ENCODE results near the gene ZNF507. TPM values are rescaled to one million over a fixed set of nuclear protein-coding genes. Genes with fewer than 3 reads are reported as not detected.

ZNF507 gene
- total RNA-seq, result 14.3 and 14.6 TPM in 2 replicates

DNA sequence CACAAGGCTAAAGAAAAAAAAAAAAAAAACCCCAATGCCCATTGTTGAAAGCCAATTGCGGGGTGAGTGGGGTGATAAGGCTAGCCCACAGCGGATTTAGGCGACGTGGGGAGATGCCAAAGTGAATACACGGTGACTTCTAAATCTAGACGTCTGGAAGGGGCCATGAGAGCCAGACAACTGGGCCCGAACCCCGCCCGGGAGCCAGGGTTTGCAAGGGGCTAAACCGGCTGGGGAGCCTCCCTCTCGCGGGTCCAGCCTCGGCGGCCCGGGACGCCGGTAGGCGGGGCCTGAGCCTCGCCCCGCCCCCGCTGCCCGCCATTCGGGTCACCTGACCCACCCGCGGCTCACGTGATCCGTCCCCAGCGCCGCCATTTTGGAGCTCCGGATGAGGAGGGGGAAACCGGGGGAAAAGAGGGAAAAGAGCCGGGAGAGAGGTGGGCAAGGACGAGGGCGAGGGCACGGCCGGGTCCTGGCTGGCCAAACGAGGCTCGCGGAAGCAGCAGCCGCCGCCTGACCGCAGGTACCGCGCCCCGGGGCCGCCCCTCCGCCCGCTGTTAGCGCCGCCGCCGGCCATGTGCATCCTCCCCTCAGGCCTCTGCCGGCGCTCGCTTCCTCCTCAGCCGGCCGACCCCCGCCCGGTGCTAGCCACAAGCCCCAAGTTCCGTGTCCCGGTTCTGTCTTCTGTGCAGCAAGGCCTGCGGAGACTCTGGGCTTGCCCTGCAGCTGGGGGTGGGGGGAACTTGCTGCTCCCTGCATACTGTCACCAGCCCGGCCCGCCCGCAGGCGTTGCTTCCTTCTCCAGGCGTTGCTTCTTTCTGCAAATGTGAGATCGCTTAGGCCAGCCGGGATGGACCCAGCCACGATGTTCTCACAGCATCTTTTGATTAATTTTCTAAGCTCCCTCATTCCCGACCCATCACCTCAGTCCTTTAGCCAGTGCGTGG, at the start of gene ZNF507:
ZNF507 (plus strand) TSS at position 350 of the 947 bp plus-strand sequence. CDS start 7,221 bp downstream, outside the sequence.

DNA sequence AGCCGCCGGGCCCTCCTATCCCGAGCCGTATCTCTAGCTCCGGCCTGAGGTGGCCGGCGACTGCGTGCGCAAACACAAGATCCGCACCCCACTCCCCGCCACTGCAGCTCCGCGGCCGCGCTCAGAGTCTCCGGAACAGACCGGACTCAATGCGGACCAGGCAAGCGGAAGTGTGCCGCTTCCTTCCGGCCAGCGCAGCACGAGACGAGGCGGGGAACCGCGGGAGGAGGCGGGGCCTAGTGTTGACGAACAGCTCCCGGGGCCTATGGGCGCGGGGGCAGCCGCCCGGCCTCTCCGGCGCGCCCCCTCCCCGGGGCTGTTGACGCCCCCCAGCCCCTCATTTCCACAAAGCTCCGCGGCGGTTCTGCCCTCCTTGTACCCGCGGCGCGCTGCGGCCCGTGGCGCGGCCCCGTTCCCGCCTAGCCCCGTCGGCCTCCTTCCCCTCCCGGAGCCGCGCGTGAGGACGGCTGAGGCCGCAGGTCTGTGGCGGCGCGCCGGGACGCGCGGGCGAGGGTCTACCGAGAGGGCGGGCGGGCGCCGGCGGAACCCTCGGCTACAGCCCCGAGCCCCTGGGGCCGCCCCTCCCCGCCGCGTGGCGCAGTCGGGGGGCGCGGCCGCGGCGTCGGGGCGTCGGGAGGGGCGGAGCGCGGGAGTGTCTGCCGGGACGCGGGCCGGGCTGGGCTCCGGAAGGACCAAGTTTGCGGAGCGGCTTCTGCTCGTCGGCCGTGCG, 60.2 kb downstream of the ZNF507 start, which contains the start of gene DPY19L3:
DPY19L3 (plus strand) TSS at position 340 of the 730 bp plus-strand sequence. CDS start 2,484 bp downstream, outside the sequence.

Other genes starting within 250 kb of the ZNF507 start
- 30.6 and 38.1 TPM in 2 replicates for gene DPY19L3, start 60.2 kb downstream of the ZNF507 start, total RNA-seq
- gene PDCD5, start 235.6 kb downstream of the ZNF507 start, total RNA-seq, result 73.4 and 96.7 TPM in 2 replicates